Upper lobe of left lung (tissue), 4 donors: ENCODE measurements around the gene TIGD1.

Experiments used
- EP300 ChIP-seq, 4 donors: sonication (generic); formaldehyde crosslinking; IDR thresholded peaks; one replicate each; pipeline ENCODE4 v1.5.1; 2017; ENCODE audit warnings: antibody characterized with exemption in 4 of 4, control low read depth in 2 of 4
- POLR2A ChIP-seq, 4 donors: fragments of 450-650 bp; IDR thresholded peaks; one replicate each; pipeline ENCODE4 v1.5.1; 2016 to 2017; ENCODE audit warnings: antibody characterized with exemption in 4 of 4, mild to moderate bottlenecking in 2 of 4
- POLR2AphosphoS5 ChIP-seq, 2 donors: sonication (generic); formaldehyde crosslinking; IDR thresholded peaks; one replicate each; pipeline ENCODE4 v1.5.1; 2017; ENCODE audit warnings: antibody characterized with exemption in 2 of 2
- TF ChIP-seq, protein P1 (sequence below), 6 experiments: fragments of 450-650 bp in 4 of 6; fragments of 200-600 bp in 2 of 6; sonication (generic) in 2 of 6; IDR thresholded peaks; one replicate each; pipeline ENCODE4 v1.5.1; 2016 to 2019; ENCODE audit warnings: antibody characterized with exemption in 6 of 6

DNA sequence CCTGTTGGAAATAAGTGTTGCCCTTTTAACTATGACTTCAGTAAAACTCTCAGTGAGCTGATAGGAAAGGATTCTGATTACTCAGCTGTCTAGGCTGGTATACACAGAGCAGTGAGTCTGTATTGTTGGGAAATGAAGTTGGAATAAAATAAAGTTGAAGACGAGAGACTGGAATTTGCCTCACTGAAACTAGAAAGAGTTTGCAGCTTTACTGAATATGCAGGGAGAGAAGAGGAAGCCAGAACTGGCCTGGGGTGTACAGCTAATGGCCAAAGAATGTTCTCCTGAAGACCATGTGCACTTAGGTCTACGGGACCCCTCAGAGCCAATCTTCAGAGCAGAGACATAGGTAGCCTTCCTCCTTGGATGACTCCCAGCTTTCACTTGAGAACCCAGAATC is 26.6 kb upstream of the TIGD1 start:
- TF ChIP-seq, protein P1, sequence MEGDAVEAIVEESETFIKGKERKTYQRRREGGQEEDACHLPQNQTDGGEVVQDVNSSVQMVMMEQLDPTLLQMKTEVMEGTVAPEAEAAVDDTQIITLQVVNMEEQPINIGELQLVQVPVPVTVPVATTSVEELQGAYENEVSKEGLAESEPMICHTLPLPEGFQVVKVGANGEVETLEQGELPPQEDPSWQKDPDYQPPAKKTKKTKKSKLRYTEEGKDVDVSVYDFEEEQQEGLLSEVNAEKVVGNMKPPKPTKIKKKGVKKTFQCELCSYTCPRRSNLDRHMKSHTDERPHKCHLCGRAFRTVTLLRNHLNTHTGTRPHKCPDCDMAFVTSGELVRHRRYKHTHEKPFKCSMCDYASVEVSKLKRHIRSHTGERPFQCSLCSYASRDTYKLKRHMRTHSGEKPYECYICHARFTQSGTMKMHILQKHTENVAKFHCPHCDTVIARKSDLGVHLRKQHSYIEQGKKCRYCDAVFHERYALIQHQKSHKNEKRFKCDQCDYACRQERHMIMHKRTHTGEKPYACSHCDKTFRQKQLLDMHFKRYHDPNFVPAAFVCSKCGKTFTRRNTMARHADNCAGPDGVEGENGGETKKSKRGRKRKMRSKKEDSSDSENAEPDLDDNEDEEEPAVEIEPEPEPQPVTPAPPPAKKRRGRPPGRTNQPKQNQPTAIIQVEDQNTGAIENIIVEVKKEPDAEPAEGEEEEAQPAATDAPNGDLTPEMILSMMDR (IDR thresholded peaks at IDR 0.05), result no peak
- TF ChIP-seq POLR2A (IDR thresholded peaks at IDR 0.05) (no peak), POLR2AphosphoS5 (IDR thresholded peaks at IDR 0.05) (no peak), EP300 (IDR thresholded peaks at IDR 0.05) (no peak)
